Neural progenitor cell (in vitro differentiated cells): ENCODE data around the gene PLBD1. TPM values are rescaled to one million over a fixed set of nuclear protein-coding genes. Genes with fewer than 3 reads are reported as not detected.

Source experiments
- DNase-seq: peaks from one replicate; pipeline ENCODE4 v3.0.0-alpha.2; 2016; ENCODE audit warnings: low spot score
- H2AFZ ChIP-seq: fragments of 200-600 bp; sonication (generic); replicated peaks from 2 replicates; pipeline ENCODE4 v1.6.1; 2016; ENCODE audit warnings: antibody characterized with exemption
- H3F3A ChIP-seq: fragments of 200-600 bp; sonication (generic); 2 replicates; pipeline ENCODE4 v1.6.1; 2016; ENCODE audit warnings: antibody characterized with exemption, low read depth
- H3K27ac ChIP-seq: fragments of 200-600 bp; sonication (generic); 2 replicates; pipeline ENCODE4 v1.5.1; 2016; ENCODE audit warnings: mild to moderate bottlenecking
- H3K27me3 ChIP-seq: fragments of 200-600 bp; sonication (generic); 2 replicates; pipeline ENCODE4 v1.6.1; 2016; ENCODE audit warnings: mild to moderate bottlenecking, moderate library complexity
- H3K36me3 ChIP-seq: fragments of 200-600 bp; sonication (generic); 2 replicates; pipeline ENCODE4 v1.5.1; 2016
- H3K4me1 ChIP-seq: fragments of 200-600 bp; sonication (generic); 2 replicates; pipeline ENCODE4 v1.6.1; 2016; ENCODE audit warnings: mixed run types
- H3K4me2 ChIP-seq: fragments of 200-600 bp; sonication (generic); 2 replicates; pipeline ENCODE4 v1.6.1; 2016
- H3K4me3 ChIP-seq: fragments of 200-600 bp; sonication (generic); 2 replicates; pipeline ENCODE4 v1.5.1; 2016
- H3K79me2 ChIP-seq: fragments of 200-600 bp; sonication (generic); 2 replicates; pipeline ENCODE4 v1.6.1; 2016; ENCODE audit warnings: low read depth
- H3K9ac ChIP-seq: fragments of 200-600 bp; sonication (generic); 2 replicates; pipeline ENCODE4 v1.6.1; 2016
- H3K9me3 ChIP-seq: fragments of 200-600 bp; sonication (generic); 2 replicates; pipeline ENCODE4 v1.5.1; 2016; ENCODE audit warnings: low read depth
- H4K20me1 ChIP-seq: fragments of 200-600 bp; sonication (generic); 2 replicates; pipeline ENCODE4 v1.6.1; 2016; ENCODE audit warnings: low read depth
- H3K27ac Mint-ChIP-seq: 3 replicates; pipeline ENCODE4 v1.8.0; 2021; ENCODE audit warnings: mixed read lengths
- H3K27me3 Mint-ChIP-seq: 2 replicates; pipeline ENCODE4 v1.8.0; 2022; ENCODE audit warnings: low read depth, mild to moderate bottlenecking, inconsistent platforms, moderate library complexity, mixed read lengths; ENCODE audit not compliant: insufficient read depth
- H3K36me3 Mint-ChIP-seq: 3 replicates; pipeline ENCODE4 v1.8.0; 2021; ENCODE audit warnings: mixed read lengths
- H3K4me1 Mint-ChIP-seq: 3 replicates; pipeline ENCODE4 v1.8.0; 2021; ENCODE audit warnings: mixed read lengths
- H3K4me3 Mint-ChIP-seq: 3 replicates; pipeline ENCODE4 v1.8.0; 2021; ENCODE audit warnings: mild to moderate bottlenecking, moderate library complexity, mixed read lengths
- H3K9me3 Mint-ChIP-seq: 3 replicates; pipeline ENCODE4 v1.8.0; 2020; ENCODE audit warnings: mixed read lengths
- CTCF ChIP-seq: fragments of 200-600 bp; sonication (generic); IDR thresholded peaks from 2 replicates; pipeline ENCODE4 v1.5.1; 2017; ENCODE audit warnings: antibody characterized with exemption, mild to moderate bottlenecking
- EZH2 ChIP-seq: fragments of 200-600 bp; sonication (generic); IDR thresholded peaks from 2 replicates; pipeline ENCODE4 v1.6.1; 2017; ENCODE audit warnings: antibody characterized with exemption, mild to moderate bottlenecking, moderate library complexity
- EZH2phosphoT487 ChIP-seq: fragments of 200-600 bp; sonication (generic); IDR thresholded peaks from 2 replicates; pipeline ENCODE4 v1.6.1; 2017; ENCODE audit warnings: antibody characterized with exemption
- total RNA-seq: library from RNA; depleted of rRNA; stranded (reverse); fragments of >200 nt; gene quantifications from 2 replicates; pipeline ENCODE4 v1.2.3, GENCODE V29; 2015; ENCODE audit warnings: low replicate concordance

The PLBD1 gene
- total RNA-seq, 1 donor from 2014 or later, result 5.4 TPM

GRCh38 chr12:14607568-14607967, 39.9 kb upstream of the PLBD1 start:
- Histone ChIP-seq H3K79me2 (no peaks in the 10 kb centered on the region), H3K9me3 (peaks cover 17% of the 10 kb centered on the region), H2AFZ (no peak overlapping the region), H3K27me3 (no peaks in the 10 kb centered on the region), H3K4me3 (no peak overlapping the region), H3K36me3 (peaks cover 4% of the 10 kb centered on the region), H3K9ac (no peak overlapping the region), H4K20me1 (no peaks in the 10 kb centered on the region), H3F3A (no peaks in the 10 kb centered on the region), H3K4me2 (no peak overlapping the region), H3K4me1 (no peaks in the 10 kb centered on the region), H3K27ac (no peak overlapping the region)
- Mint-ChIP-seq H3K27me3 (peaks cover 2% of the 10 kb centered on the region), H3K4me1 (no peaks in the 10 kb centered on the region), H3K36me3 (no peaks in the 10 kb centered on the region), H3K9me3 (peaks cover 34% of the 10 kb centered on the region), H3K4me3 (no peak overlapping the region), H3K27ac (no peak overlapping the region)
- TF ChIP-seq CTCF, result no peak
- TF ChIP-seq EZH2, result no peak
- no peak for TF ChIP-seq EZH2phosphoT487
- no peak for DNase-seq

- Mint-ChIP-seq H3K4me1 (no peaks in the 10 kb centered on the region), H3K9me3 (peaks cover 30% of the 10 kb centered on the region), H3K27ac (no peak overlapping the region), H3K36me3 (no peaks in the 10 kb centered on the region), H3K4me3 (no peak overlapping the region), H3K27me3 (peaks cover 2% of the 10 kb centered on the region)
- TF ChIP-seq CTCF (no peak), EZH2 (no peak), EZH2phosphoT487 (no peak)
- Histone ChIP-seq H3K27ac (no peak overlapping the region), H2AFZ (no peak overlapping the region), H3K4me3 (no peak overlapping the region), H3K4me2 (no peak overlapping the region), H3K9ac (no peak overlapping the region), H3K4me1 (no peaks in the 10 kb centered on the region), H3K27me3 (no peaks in the 10 kb centered on the region), H4K20me1 (no peaks in the 10 kb centered on the region), H3K36me3 (peaks cover 4% of the 10 kb centered on the region), H3K9me3 (peaks cover 17% of the 10 kb centered on the region), H3F3A (no peaks in the 10 kb centered on the region), H3K79me2 (no peaks in the 10 kb centered on the region)
- no peak for DNase-seq
Observed at GRCh38 chr12:14605401-14605989, 37.8 kb upstream of the PLBD1 start.

DNA sequence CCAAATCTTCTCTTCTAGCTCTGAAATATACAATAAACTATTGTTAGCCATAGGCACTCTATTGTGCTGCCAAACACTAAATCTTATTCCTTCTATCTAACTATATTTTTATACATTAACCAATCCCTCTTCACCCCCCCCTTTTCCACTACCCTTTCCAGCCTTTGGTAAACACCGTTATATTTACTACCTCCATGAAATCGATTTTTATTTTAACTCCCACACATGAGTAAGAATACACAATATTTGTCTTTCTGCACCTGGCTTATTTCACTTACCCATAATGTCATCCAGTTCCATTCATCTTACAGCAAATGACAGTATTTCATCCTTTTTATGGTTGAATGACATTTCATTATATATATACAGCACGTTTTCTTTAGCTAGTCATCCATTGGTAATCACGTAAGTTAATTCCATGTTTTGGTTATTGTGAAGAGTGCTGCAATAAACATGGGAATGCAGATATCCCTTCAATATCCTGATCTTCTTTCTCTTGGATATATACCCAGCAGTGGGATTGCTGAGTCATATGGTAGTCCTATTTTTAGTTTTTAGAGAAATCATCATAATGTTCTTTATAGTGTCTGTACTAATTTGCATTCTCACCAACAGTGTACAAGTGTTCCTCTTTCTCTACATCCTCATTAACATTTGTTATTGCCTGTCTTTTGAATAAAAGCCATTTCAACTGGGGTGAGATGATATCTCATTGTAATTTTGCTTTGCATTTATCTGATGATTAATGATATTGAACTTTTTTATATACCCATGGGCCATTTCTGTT, 34.2 kb upstream of the PLBD1 start:
- Mint-ChIP-seq H3K36me3 (no peaks in the 10 kb centered on the region), H3K9me3 (peaks cover 31% of the 10 kb centered on the region), H3K27me3 (peaks cover 2% of the 10 kb centered on the region), H3K4me3 (no peak overlapping the region), H3K4me1 (no peaks in the 10 kb centered on the region), H3K27ac (no peak overlapping the region)
- Histone ChIP-seq H3K27me3 (no peaks in the 10 kb centered on the region), H3K79me2 (no peaks in the 10 kb centered on the region), H3F3A (no peaks in the 10 kb centered on the region), H3K4me3 (no peak overlapping the region), H3K27ac (no peak overlapping the region), H3K4me2 (no peak overlapping the region), H3K9ac (no peak overlapping the region), H3K36me3 (peaks cover 4% of the 10 kb centered on the region), H3K4me1 (no peaks in the 10 kb centered on the region), H3K9me3 (peaks cover 10% of the 10 kb centered on the region), H2AFZ (no peak overlapping the region), H4K20me1 (no peaks in the 10 kb centered on the region)
- no peak for DNase-seq
- TF ChIP-seq EZH2phosphoT487 (no peak), CTCF (no peak), EZH2 (no peak)
